HL-60 (cell line): Measurements from ENCODE around the gene BAG3.
"Not testable (repeated sequence)": the region's sequence is repeated elsewhere in the genome, so short reads cannot be mapped to it uniquely, and the experiment has no call there.

Source experiments
- DNase-seq, 2 experiments: peaks; one replicate each; pipeline ENCODE4 v3.0.0-alpha.2; 2010 to 2020; ENCODE audit warnings: low read depth in 1 of 2, low spot score in 1 of 2
- H3K27ac ChIP-seq: fragments of 250-450 bp; sonication (Bioruptor Pico); replicated peaks from 2 replicates; pipeline ENCODE4 v1.5.1; 2020; ENCODE audit warnings: mild to moderate bottlenecking, moderate library complexity
- H3K27me3 ChIP-seq: fragments of 250-450 bp; sonication (Bioruptor Pico); 2 replicates; pipeline ENCODE4 v1.5.1; 2021; ENCODE audit warnings: mild to moderate bottlenecking, moderate library complexity; ENCODE audit not compliant: insufficient read depth, poor library complexity, severe bottlenecking
- H3K4me3 ChIP-seq: replicated peaks from 2 replicates; pipeline ENCODE4 v1.5.1; 2011; ENCODE audit warnings: mild to moderate bottlenecking, control low read depth, low read length; ENCODE audit not compliant: insufficient read depth
- GABPA ChIP-seq: IDR thresholded peaks from 2 replicates; pipeline ENCODE4 v1.6.1; 2012; ENCODE audit warnings: low read depth
- POLR2AphosphoS5 ChIP-seq: IDR thresholded peaks from 2 replicates; pipeline ENCODE4 v1.6.1; 2012; ENCODE audit warnings: low read depth
- SPI1 ChIP-seq: IDR thresholded peaks from 2 replicates; pipeline ENCODE4 v1.6.1; 2012; ENCODE audit warnings: low read depth, mild to moderate bottlenecking, borderline replicate concordance
- TF ChIP-seq, protein P1 (sequence below): IDR thresholded peaks from one replicate; pipeline ENCODE4 v1.5.1; 2011; ENCODE audit warnings: low read length, control low read depth, inconsistent platforms; ENCODE audit not compliant: insufficient read depth
- TF ChIP-seq, protein P2 (sequence below): IDR thresholded peaks from 2 replicates; pipeline ENCODE4 v1.6.1; 2012; ENCODE audit warnings: low read depth; ENCODE audit not compliant: insufficient replicate concordance

Gene BAG3

DNA sequence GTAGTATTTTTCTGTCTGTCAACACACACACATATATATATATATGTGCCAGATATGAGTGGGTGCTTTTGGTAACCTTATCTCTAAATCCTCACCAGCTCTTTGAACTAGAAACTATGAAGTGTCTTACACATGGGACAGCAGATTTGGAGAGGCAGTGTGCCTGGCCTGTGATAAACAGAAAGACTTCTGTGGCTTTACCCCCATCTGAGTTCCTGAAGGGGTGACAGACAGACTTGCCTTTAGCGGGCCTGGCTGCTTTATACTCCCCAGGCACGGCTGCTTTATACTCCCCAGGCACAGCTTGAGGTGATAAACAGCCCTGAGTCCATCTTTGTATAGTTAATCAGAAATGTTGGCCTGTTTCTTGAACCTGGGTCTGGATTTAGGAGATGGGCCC is 5.6 kb downstream of the BAG3 start:
- no peak for DNase-seq
- TF ChIP-seq GABPA = no peak
- TF ChIP-seq, protein P1, sequence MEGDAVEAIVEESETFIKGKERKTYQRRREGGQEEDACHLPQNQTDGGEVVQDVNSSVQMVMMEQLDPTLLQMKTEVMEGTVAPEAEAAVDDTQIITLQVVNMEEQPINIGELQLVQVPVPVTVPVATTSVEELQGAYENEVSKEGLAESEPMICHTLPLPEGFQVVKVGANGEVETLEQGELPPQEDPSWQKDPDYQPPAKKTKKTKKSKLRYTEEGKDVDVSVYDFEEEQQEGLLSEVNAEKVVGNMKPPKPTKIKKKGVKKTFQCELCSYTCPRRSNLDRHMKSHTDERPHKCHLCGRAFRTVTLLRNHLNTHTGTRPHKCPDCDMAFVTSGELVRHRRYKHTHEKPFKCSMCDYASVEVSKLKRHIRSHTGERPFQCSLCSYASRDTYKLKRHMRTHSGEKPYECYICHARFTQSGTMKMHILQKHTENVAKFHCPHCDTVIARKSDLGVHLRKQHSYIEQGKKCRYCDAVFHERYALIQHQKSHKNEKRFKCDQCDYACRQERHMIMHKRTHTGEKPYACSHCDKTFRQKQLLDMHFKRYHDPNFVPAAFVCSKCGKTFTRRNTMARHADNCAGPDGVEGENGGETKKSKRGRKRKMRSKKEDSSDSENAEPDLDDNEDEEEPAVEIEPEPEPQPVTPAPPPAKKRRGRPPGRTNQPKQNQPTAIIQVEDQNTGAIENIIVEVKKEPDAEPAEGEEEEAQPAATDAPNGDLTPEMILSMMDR = no peak
- TF ChIP-seq, protein P2, sequence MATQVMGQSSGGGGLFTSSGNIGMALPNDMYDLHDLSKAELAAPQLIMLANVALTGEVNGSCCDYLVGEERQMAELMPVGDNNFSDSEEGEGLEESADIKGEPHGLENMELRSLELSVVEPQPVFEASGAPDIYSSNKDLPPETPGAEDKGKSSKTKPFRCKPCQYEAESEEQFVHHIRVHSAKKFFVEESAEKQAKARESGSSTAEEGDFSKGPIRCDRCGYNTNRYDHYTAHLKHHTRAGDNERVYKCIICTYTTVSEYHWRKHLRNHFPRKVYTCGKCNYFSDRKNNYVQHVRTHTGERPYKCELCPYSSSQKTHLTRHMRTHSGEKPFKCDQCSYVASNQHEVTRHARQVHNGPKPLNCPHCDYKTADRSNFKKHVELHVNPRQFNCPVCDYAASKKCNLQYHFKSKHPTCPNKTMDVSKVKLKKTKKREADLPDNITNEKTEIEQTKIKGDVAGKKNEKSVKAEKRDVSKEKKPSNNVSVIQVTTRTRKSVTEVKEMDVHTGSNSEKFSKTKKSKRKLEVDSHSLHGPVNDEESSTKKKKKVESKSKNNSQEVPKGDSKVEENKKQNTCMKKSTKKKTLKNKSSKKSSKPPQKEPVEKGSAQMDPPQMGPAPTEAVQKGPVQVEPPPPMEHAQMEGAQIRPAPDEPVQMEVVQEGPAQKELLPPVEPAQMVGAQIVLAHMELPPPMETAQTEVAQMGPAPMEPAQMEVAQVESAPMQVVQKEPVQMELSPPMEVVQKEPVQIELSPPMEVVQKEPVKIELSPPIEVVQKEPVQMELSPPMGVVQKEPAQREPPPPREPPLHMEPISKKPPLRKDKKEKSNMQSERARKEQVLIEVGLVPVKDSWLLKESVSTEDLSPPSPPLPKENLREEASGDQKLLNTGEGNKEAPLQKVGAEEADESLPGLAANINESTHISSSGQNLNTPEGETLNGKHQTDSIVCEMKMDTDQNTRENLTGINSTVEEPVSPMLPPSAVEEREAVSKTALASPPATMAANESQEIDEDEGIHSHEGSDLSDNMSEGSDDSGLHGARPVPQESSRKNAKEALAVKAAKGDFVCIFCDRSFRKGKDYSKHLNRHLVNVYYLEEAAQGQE = no peak
- no peak for TF ChIP-seq POLR2AphosphoS5
- no peak for TF ChIP-seq SPI1
- no peak overlapping the region for H3K4me3 ChIP-seq
- peaks cover 3% of the 10 kb centered on the region for H3K27me3 ChIP-seq
- no peak overlapping the region for H3K27ac ChIP-seq

DNA sequence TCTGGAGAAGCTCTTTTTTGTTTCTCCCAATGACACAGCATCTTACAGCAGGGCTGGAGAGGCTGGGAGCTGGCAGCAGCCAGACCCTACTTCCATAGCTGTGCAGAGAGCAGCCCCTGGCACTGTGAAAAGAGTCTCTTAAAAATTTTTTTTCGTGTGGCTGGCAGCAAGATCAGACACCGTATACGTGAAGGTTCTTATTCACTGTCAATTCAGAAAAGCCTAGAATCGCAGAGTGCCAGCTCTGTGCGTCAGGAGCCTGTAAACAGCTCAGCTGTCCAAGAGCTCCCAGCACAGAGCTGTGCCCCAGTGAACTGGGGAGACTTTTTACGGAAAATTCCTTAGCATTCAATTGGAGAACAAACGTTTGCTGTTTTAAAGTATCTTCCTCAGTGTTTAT is 6.5 kb downstream of the BAG3 start:
- Histone ChIP-seq H3K27me3 (peaks cover 3% of the 10 kb centered on the region), H3K4me3 (no peak overlapping the region), H3K27ac (no peak overlapping the region)
- no peak for TF ChIP-seq GABPA
- TF ChIP-seq, protein P1 = no peak
- DNase-seq = no peak

DNA sequence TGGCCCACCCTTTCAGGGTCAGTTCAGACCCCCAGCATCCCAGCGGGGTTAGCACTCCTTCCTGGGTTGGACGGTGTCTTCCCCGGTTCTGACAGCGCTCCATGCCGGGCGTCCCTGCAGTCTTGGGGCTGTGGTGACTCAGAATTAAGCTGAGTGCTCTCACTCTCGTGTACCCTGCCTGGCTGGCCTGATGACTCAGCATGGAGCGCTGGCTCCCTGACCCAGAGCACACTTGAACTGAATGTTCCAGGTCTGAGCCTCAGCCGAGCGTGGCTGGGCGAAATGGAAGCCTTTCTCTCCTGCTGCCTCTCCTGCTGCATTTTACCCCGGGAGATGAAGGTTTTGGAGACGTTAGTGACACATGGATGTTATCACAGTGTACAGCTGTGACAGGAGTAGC is 7.1 kb downstream of the BAG3 start:
- no peak overlapping the region for H3K4me3 ChIP-seq
- no peak for DNase-seq
- H3K27ac ChIP-seq = no peak overlapping the region
- no peaks in the 10 kb centered on the region for H3K27me3 ChIP-seq
- TF ChIP-seq POLR2AphosphoS5 (no peak), GABPA (no peak), SPI1 (no peak)
- TF ChIP-seq, protein P1 = no peak
- TF ChIP-seq, protein P2 = no peak

DNA sequence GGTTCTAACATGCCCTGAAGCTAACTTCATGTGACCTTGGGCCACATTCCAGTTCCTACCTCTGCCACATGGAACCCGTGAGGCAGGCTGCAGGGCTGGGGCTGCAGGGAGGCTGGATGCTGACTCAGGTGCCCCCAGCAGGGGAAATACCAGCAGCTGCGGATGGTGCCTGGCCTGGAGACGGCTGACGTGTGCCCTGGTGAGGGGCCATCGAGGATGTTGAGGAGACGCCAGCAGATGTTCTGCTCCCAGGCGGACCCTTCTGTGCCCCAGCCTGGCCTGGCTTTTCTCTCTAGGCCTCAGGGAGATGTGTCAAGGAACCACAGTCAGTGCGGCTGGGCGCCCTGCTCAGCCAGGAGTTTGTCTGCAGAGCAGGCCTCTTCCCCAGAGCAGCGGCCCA is 8.8 kb downstream of the BAG3 start:
- H3K27ac ChIP-seq = no peak overlapping the region
- no peak for DNase-seq
- TF ChIP-seq GABPA = no peak
- TF ChIP-seq POLR2AphosphoS5 = no peak
- TF ChIP-seq, protein P2 = no peak
- no peak for TF ChIP-seq SPI1
- TF ChIP-seq, protein P1 = no peak
- no peaks in the 10 kb centered on the region for H3K27me3 ChIP-seq
- no peak overlapping the region for H3K4me3 ChIP-seq

DNA sequence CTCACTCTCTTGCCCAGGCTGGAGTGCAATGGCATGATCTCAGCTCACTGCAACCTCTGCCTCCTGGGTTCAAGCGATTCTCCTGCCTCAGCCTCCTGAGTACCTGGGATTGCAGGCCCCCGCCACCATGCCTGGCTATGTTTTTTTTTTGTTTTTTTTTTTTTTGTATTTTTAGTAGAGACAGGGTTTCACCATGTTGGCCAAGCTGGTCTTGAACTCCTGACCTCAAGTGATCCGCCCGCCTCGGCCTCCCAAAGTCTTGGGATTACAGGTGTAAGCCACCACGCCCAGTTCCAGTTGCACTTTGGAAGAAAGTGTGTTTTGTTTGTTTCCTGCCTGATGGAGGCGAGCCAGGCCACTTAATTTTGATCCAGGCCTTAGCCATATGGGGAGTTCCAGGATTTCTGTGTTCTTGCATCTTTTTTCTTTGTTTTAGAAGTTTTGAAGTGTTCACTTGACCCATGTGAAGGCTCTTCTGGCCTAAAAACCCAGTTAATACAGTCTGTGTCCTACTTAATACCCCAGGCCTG is 11.0 kb downstream of the BAG3 start:
- not testable (repeated sequence) for H3K27ac ChIP-seq, H3K4me3 ChIP-seq, DNase-seq, H3K27me3 ChIP-seq
